Ectodermal cell (in vitro differentiated cells): ENCODE results near the gene MAP4K4.
"Not testable (repeated sequence)": the region's sequence is repeated elsewhere in the genome, so short reads cannot be mapped to it uniquely, and the experiment has no call there.

Experiments
- H3K27ac ChIP-seq: 2 replicates; pipeline ENCODE4 v1.7.0; 2013; ENCODE audit warnings: mild to moderate bottlenecking, low read depth, low read length; ENCODE audit not compliant: insufficient read depth, poor library complexity, severe bottlenecking
- H3K27me3 ChIP-seq: 2 replicates; pipeline ENCODE4 v1.7.0; 2013; ENCODE audit warnings: mild to moderate bottlenecking, low read length; ENCODE audit not compliant: insufficient read depth, control insufficient read depth, poor library complexity, severe bottlenecking
- H3K36me3 ChIP-seq: one replicate; pipeline ENCODE4 v1.7.0; 2013; ENCODE audit warnings: low read length; ENCODE audit not compliant: control insufficient read depth, insufficient read depth
- H3K4me1 ChIP-seq: one replicate; pipeline ENCODE4 v1.7.0; 2013; ENCODE audit warnings: low read length; ENCODE audit not compliant: control insufficient read depth, insufficient read depth
- H3K4me3 ChIP-seq: 2 replicates; pipeline ENCODE4 v1.7.0; 2013; ENCODE audit warnings: low read depth, low read length, control low read depth; ENCODE audit not compliant: insufficient read depth
- H3K9me3 ChIP-seq: 2 replicates; pipeline ENCODE4 v1.7.0; 2013; ENCODE audit warnings: mild to moderate bottlenecking, low read length, moderate library complexity; ENCODE audit not compliant: control insufficient read depth
- WGBS, 2 experiments: methylation state at CpG; one replicate each; pipeline ENCODE4 v1.1.7; 2013; ENCODE audit warnings: missing lambda C conversion rate in 2 of 2; 5-methylcytosine and 5-hydroxymethylcytosine counted together

Gene MAP4K4

DNA sequence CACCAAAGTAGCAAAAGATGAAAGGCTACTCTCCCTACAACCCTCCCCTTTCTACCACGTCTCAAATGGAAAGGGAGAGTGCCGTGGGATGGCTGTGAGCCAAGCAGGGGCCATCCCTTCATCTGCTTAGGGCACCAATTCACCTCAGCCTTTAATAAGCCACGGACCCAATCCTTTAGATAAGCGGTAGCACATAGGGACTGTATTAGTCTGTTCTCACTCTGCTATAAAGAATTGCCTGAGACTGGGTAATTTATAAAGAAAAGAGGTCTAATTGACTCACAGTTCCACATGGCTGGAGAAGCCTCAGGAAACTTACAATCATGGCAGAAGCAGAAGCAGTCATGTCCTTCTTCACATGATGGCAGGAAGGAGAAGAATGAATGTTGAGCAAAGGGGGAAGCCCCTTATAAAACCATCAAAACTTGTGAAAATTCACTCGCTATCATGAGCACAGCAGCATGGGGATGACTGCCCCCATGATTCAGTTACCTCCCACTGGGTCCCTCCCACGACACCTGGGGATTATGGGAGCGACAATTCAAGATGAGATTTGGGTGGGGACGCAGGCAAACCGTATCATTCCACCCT lies 208.3 kb downstream of the MAP4K4 start:
- WGBS, 2 experiments = 89 to 91% methylated on average over 9 of the region's 9 CpGs
- Histone ChIP-seq H3K27ac (no peak overlapping the region), H3K27me3 (no peaks in the 10 kb centered on the region), H3K4me1 (no peaks in the 10 kb centered on the region), H3K36me3 (no peaks in the 10 kb centered on the region), H3K4me3 (no peak overlapping the region), H3K9me3 (no peaks in the 10 kb centered on the region)

GRCh38 chr2:101909760-101910159 lies 212.3 kb downstream of the MAP4K4 start:
- no peaks in the 10 kb centered on the region for H3K9me3 ChIP-seq
- H3K27ac ChIP-seq = no peak overlapping the region
- no peaks in the 10 kb centered on the region for H3K36me3 ChIP-seq
- no peaks in the 10 kb centered on the region for H3K4me1 ChIP-seq
- no peaks in the 10 kb centered on the region for H3K27me3 ChIP-seq
- WGBS, 2 experiments = no CpG with 5 or more reads among the region's 1 CpG
- no peak overlapping the region for H3K4me3 ChIP-seq

DNA sequence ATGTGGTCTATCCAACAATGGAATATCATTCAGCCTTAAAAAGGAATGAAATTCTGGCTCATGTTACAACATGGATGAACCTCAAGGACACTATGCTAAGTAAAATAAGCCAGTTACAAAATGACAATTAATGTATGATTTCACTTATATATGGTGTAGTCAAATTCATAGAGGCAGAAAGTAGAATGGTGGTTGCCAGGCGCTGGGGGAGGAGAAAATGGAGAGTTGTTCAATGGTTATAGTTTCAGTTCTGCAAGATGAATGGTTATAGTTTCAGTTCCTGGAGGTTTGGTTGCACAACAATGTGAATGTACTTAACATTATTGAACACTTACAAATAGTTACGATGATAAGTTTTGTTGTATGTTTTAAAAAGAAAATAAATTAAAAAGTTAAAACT lies 215.0 kb downstream of the MAP4K4 start:
- Histone ChIP-seq H3K36me3 (no peaks in the 10 kb centered on the region), H3K4me1 (no peaks in the 10 kb centered on the region), H3K4me3 (no peak overlapping the region), H3K9me3 (no peaks in the 10 kb centered on the region), H3K27ac (no peak overlapping the region), H3K27me3 (no peaks in the 10 kb centered on the region)
- WGBS, 2 experiments = 83 to 93% methylated on average over 1 of the region's 2 CpGs

DNA sequence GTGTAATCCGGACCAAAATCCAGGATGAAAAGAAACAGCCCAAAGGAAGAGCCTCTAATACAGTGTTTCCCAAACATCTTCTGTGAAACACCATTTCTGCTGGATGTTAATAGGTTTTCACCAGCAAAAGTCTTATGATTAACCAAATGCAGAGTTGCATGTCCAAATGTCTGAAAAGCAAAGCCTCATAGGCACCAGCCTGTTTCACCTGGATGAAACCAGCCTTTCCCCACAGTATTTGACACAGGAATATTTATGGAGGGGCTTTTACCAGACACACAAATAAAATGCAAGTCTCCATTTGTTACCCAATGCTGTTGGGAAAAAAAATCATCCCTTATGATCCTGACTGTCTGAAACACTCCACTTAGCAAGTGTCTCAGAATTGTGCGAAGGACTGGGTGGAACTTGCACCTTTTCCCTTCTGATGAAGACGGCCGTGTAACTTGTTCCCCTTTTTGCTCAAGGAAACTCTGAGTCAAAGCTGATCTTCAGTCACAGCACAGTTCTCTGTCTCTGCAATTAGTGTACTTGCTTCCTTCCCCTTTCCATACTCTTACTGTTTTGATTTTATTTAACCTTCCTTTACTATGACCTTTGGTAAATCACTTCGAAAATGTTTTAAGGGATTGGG lies 223.9 kb downstream of the MAP4K4 start:
- H3K4me1 ChIP-seq = no peaks in the 10 kb centered on the region
- H3K36me3 ChIP-seq = no peaks in the 10 kb centered on the region
- H3K9me3 ChIP-seq = peaks cover 4% of the 10 kb centered on the region
- no peak overlapping the region for H3K4me3 ChIP-seq
- WGBS, 2 experiments = 95 to 96% methylated on average over 5 of the region's 5 CpGs
- H3K27ac ChIP-seq = no peak overlapping the region
- no peaks in the 10 kb centered on the region for H3K27me3 ChIP-seq

DNA sequence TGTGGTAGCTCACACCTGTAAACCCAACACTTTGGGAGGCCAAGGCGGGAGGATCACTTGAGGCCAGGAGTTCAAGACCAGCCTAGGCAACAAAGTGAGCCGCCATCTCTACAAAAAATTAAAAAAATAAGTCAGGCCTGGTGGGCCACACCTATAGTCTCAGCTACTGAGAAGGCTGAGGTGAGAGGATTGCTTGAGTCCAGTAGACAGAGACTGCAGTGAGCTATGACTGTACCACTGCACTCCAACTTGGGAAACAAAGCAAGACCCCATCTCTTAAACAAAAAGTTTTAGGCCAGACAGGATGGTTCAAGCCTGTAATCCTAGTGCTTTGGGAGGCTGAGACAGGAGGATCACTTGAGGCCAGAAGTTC lies 224.4 kb downstream of the MAP4K4 start:
- Histone ChIP-seq H3K27me3 (no peaks in the 10 kb centered on the region), H3K4me1 (no peaks in the 10 kb centered on the region), H3K4me3 (no peak overlapping the region), H3K9me3 (peaks cover 4% of the 10 kb centered on the region), H3K27ac (no peak overlapping the region), H3K36me3 (no peaks in the 10 kb centered on the region)
- 83 to 91% methylated on average over 2 of the region's 2 CpGs for whole genome bisulfite sequencing, 2 experiments

DNA sequence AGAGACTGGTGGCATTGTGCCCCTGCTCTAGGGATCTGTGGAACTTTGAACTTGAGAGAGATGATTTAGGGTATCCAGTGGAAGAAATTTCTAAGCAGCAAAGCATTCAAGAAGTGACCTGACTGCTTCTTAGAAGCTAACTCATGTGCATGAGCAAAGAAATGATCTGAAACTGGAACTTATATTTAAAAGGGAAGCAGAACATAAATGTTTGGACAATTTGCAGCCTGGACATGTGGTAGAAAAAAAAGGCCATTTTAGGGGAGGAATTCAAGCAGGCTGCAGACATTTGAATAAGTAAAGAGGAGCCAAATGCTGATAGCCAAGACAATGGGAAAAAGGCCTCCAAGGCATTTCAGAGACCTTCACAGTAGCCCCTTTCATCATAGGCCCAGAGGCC lies 226.8 kb downstream of the MAP4K4 start:
- H3K36me3 ChIP-seq, H3K27me3 ChIP-seq, H3K4me3 ChIP-seq, H3K4me1 ChIP-seq, H3K27ac ChIP-seq, H3K9me3 ChIP-seq: not testable (repeated sequence)

DNA sequence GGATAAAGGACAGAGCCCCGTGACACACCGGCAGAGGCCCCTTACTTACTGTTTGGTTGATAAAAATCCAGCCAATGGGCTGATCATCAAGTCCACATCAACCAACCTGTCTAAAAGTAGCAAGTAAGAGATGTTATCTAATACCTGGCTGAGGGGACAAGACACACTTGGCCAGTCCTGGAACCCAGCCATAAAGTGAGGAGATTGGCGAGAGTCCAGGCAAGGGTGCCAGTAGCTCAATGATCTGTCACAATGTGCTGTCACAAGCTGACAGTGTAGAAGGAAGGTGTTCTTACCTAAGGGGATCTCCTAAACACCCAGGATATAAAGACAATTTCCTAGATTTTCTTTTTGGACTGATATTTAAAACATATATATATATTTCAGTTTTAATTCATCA lies 232.5 kb downstream of the MAP4K4 start:
- Histone ChIP-seq H3K4me3 (no peak overlapping the region), H3K27ac (no peak overlapping the region), H3K27me3 (no peaks in the 10 kb centered on the region), H3K36me3 (no peaks in the 10 kb centered on the region), H3K4me1 (no peaks in the 10 kb centered on the region), H3K9me3 (peaks cover 6% of the 10 kb centered on the region)
- whole genome bisulfite sequencing, 2 experiments = 93 to 94% methylated on average over 3 of the region's 3 CpGs

DNA sequence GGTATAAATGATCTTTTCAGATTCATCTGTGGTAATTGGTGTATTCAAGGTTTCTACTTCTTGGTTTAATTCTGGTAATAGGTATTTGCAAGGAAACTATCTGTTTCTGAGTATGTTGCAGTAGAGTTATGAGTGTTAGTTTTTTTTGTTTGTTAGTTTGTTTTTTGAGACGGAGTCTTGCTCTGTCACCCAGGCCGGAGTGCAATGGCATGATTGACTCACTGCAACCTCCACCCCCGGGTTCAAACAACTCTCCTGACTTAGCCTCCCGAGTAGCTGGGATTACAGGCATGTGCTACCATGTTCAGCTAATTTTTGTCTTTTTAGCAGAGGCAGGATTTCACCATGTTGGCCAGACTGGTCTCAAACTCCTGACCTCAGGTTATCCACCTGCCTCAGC lies 233.3 kb downstream of the MAP4K4 start:
- H3K4me1 ChIP-seq = no peaks in the 10 kb centered on the region
- WGBS, 2 experiments = 79 to 82% methylated on average over 4 of the region's 4 CpGs
- H3K27ac ChIP-seq = no peak overlapping the region
- H3K36me3 ChIP-seq = no peaks in the 10 kb centered on the region
- H3K4me3 ChIP-seq = no peak overlapping the region
- peaks cover 4% of the 10 kb centered on the region for H3K9me3 ChIP-seq
- H3K27me3 ChIP-seq = no peaks in the 10 kb centered on the region

DNA sequence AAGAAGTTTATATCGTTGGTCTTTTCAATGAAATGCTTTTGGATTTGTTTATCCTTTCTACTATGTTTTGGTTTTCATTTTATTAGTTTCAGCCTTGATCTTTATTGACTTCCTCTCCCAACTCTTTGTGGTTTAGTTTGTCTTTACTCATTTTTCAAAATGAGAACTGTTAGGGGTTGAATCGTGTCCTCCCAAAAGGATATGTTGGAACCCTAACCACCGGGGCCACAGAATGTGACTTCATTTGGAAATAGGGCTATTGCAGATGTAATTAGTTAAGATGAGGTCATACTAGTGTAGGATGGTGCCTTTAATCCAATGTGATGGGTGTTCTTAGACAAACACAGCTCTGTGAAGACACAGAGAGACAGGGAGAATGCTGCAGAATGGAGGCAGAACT lies 233.9 kb downstream of the MAP4K4 start:
- Histone ChIP-seq H3K27ac (no peak overlapping the region), H3K27me3 (no peaks in the 10 kb centered on the region), H3K36me3 (no peaks in the 10 kb centered on the region), H3K4me3 (no peak overlapping the region), H3K9me3 (peaks cover 3% of the 10 kb centered on the region), H3K4me1 (no peaks in the 10 kb centered on the region)
- WGBS, 2 experiments = 94 to 98% methylated on average over 2 to 3 of the region's 3 CpGs

GRCh38 chr2:101935764-101936163 lies 238.3 kb downstream of the MAP4K4 start:
- 64 to 72% methylated on average over 4 of the region's 4 CpGs for WGBS, 2 experiments
- not testable (repeated sequence) for H3K36me3 ChIP-seq, H3K27ac ChIP-seq, H3K4me1 ChIP-seq, H3K9me3 ChIP-seq, H3K27me3 ChIP-seq, H3K4me3 ChIP-seq

- H3K27ac ChIP-seq = no peak overlapping the region
- no peaks in the 10 kb centered on the region for H3K9me3 ChIP-seq
- WGBS, 2 experiments = 92 to 95% methylated on average over 3 of the region's 3 CpGs
- H3K36me3 ChIP-seq = no peaks in the 10 kb centered on the region
- H3K27me3 ChIP-seq = no peaks in the 10 kb centered on the region
- peaks cover 7% of the 10 kb centered on the region for H3K4me1 ChIP-seq
- no peak overlapping the region for H3K4me3 ChIP-seq
Measured at GRCh38 chr2:101942851-101943250, 245.3 kb downstream of the MAP4K4 start.
